Mammary epithelial cell (primary cell): ENCODE measurements around the gene BLNK.

ENCODE experiments used
- EZH2 ChIP-seq: IDR thresholded peaks from 2 replicates; pipeline ENCODE4 v1.6.1; 2012; ENCODE audit warnings: low read length, inconsistent platforms, borderline replicate concordance
- TF ChIP-seq, protein P1 (sequence below), 2 donors: IDR thresholded peaks in 1 of 2; conservative IDR thresholded peaks in 1 of 2; 2 replicates each; pipeline ENCODE4 v1.5.1; 2011 to 2012; ENCODE audit warnings: inconsistent platforms in 2 of 2, low read length in 2 of 2, mild to moderate bottlenecking in 2 of 2, control low read depth in 1 of 2, low read depth in 1 of 2; ENCODE audit not compliant: insufficient read depth in 1 of 2; ENCODE audit errors: extremely low read depth in 1 of 2

DNA sequence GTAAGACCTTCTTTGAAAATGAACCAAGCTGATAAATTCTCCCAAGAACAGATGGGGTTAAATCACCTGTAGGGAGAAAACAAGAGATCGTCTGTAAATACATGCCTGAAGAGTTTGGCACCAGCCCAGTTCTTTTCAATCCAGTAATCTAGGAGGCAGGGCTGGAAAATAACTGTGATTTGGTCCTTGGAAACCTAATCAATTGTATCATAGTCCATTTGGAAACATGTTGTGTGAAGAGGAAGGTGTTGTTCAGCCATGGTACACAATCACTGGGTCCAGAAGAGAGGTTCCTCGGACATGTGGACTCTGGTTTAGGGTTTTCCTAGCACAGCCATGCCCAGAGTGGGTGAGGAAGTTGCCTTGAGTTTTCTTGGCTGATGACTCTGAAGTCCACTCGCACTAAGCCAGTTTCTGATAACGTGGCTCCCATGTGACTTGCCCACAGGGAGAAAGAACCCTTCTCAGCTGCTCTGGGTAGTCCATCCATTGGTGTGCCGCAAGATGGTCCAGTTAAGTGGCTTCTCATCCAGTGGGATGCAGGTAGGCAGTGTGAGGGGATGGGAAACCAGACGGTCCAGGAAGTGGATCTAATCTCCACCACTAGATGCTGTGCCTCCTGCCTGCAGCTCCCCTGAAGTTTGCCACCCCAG is 5.1 kb downstream of the BLNK start:
- TF ChIP-seq, protein P1, sequence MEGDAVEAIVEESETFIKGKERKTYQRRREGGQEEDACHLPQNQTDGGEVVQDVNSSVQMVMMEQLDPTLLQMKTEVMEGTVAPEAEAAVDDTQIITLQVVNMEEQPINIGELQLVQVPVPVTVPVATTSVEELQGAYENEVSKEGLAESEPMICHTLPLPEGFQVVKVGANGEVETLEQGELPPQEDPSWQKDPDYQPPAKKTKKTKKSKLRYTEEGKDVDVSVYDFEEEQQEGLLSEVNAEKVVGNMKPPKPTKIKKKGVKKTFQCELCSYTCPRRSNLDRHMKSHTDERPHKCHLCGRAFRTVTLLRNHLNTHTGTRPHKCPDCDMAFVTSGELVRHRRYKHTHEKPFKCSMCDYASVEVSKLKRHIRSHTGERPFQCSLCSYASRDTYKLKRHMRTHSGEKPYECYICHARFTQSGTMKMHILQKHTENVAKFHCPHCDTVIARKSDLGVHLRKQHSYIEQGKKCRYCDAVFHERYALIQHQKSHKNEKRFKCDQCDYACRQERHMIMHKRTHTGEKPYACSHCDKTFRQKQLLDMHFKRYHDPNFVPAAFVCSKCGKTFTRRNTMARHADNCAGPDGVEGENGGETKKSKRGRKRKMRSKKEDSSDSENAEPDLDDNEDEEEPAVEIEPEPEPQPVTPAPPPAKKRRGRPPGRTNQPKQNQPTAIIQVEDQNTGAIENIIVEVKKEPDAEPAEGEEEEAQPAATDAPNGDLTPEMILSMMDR (conservative IDR thresholded peaks at IDR 0.05 in 1 of 2, IDR thresholded peaks at IDR 0.05 in 1 of 2; ENCODE audit: extremely low read depth in 1 of 2, insufficient read depth in 1 of 2, low read depth in 1 of 2, low read length in 2 of 2): no peak
- TF ChIP-seq EZH2: no peak
